Gastrocnemius medialis (tissue), 4 donors: Measurements from ENCODE around the gene BEND6. TPM values are rescaled to one million over a fixed set of nuclear protein-coding genes. Genes with fewer than 3 reads are reported as not detected.

Source experiments
- ATAC-seq, 2 donors: fragments of 150-250 bp; one replicate each; pipeline ENCODE4 v1.9.1; 2016
- DNase-seq, 2 donors: peaks; one replicate each; pipeline ENCODE4 v3.0.0-alpha.2; 2019
- H3K27ac ChIP-seq, 4 donors: fragments of 200-600 bp; sonication (generic); 1 replicate in 1 of 4; 2 replicates in 3 of 4; pipeline ENCODE4 v1.5.1; 2016 to 2018; ENCODE audit warnings: mild to moderate bottlenecking in 2 of 4, moderate library complexity in 1 of 4
- H3K27me3 ChIP-seq, 3 donors: fragments of 200-600 bp; sonication (generic) in 2 of 3; 1 replicate in 1 of 3; 2 replicates in 2 of 3; pipeline versions ENCODE4 v1.5.1 to v1.6.0; 2016 to 2019; ENCODE audit warnings: mild to moderate bottlenecking in 1 of 3, moderate library complexity in 1 of 3
- H3K36me3 ChIP-seq, 2 donors: fragments of 200-600 bp; sonication (generic) in 1 of 2; one replicate each; pipeline ENCODE4 v1.5.1; 2017 to 2018
- H3K4me1 ChIP-seq, 2 donors: fragments of 200-600 bp; sonication (generic) in 1 of 2; one replicate each; pipeline ENCODE4 v1.5.1; 2016 to 2017; ENCODE audit warnings: mild to moderate bottlenecking in 2 of 2
- H3K4me3 ChIP-seq, 4 donors: fragments of 200-600 bp; sonication (generic) in 3 of 4; 1 replicate in 1 of 4; 2 replicates in 3 of 4; pipeline ENCODE4 v1.5.1; 2016 to 2019; ENCODE audit warnings: mild to moderate bottlenecking in 2 of 4
- H3K9me3 ChIP-seq, 3 donors: fragments of 200-600 bp; sonication (generic) in 2 of 3; 1 replicate in 1 of 3; 2 replicates in 2 of 3; pipeline ENCODE4 v1.5.1; 2016 to 2019
- CTCF ChIP-seq, 5 experiments: fragments of 450-650 bp in 3 of 5; fragments of 200-600 bp in 2 of 5; sonication (generic) in 2 of 5; IDR thresholded peaks in 4 of 5; conservative IDR thresholded peaks in 1 of 5; 1 replicate in 4 of 5; 2 replicates in 1 of 5; pipeline ENCODE4 v1.5.1; 2016 to 2019; ENCODE audit warnings: antibody characterized with exemption in 5 of 5, mild to moderate bottlenecking in 3 of 5, moderate library complexity in 3 of 5
- POLR2A ChIP-seq, 2 donors: fragments of 450-650 bp; IDR thresholded peaks; one replicate each; pipeline ENCODE4 v1.6.1; 2017; ENCODE audit warnings: antibody characterized with exemption in 2 of 2, mild to moderate bottlenecking in 2 of 2, moderate library complexity in 2 of 2
- in situ Hi-C, 4 donors: fragments of 200-750 bp; cut with MboI; loops; one replicate each; pipeline versions ENCODE4 v1.15.0 to v1.8.0; 2017; ENCODE audit warnings: low sequenced_read_pairs in 4 of 4
- intact Hi-C: fragments of 100-400 bp; cut with DNase I; formaldehyde crosslinking; loops from one replicate; pipeline ENCODE4 v1.15.1; 2023; ENCODE audit warnings: low total_unique reads
- total RNA-seq, 4 donors: library from RNA; depleted of rRNA; stranded (reverse); fragments of >200 nt; gene quantifications; one replicate each; pipeline versions ENCODE4 v1.1.0 to v1.2.3, GENCODE V29; 2016

Gene BEND6
- total RNA-seq, 4 donors from 2014 or later: 0.15 to 0.97 (median 0.56) TPM

- H3K36me3 ChIP-seq: no peaks in the 10 kb centered on the region
- TF ChIP-seq CTCF (IDR thresholded peaks at IDR 0.05 in 4 of 5, conservative IDR thresholded peaks at IDR 0.05 in 1 of 5): no peak
- TF ChIP-seq POLR2A (IDR thresholded peaks at IDR 0.05): no peak
- H3K4me3 ChIP-seq: no peak overlapping the region
- no peaks in the 10 kb centered on the region for H3K9me3 ChIP-seq
- H3K4me1 ChIP-seq: no peaks in the 10 kb centered on the region
- intact Hi-C loops: no loop called here
- in situ Hi-C loops: loop anchor here in 2 of 4 donors (5.0 to 25.0 kb wide), 2 partner anchors 101 kb away; no protein-coding TSS in a partner anchor
- DNase-seq (no peak), ATAC-seq (no peak)
- H3K27ac ChIP-seq: no peak overlapping the region
- H3K27me3 ChIP-seq: no peaks in the 10 kb centered on the region
Measured at GRCh38 chr6:57013521-57013926, 58.6 kb downstream of the BEND6 start.

- in situ Hi-C loops: loop anchor here in 1 of 4 donors (25.0 kb wide), 1 partner anchor 105 kb away; no protein-coding TSS in a partner anchor
- intact Hi-C loops: no loop called here
- ATAC-seq: no peak
- H3K27me3 ChIP-seq: no peaks in the 10 kb centered on the region
- no peaks in the 10 kb centered on the region for H3K36me3 ChIP-seq
- no peak overlapping the region for H3K4me3 ChIP-seq
- no peak for DNase-seq
- H3K4me1 ChIP-seq: no peaks in the 10 kb centered on the region
- H3K9me3 ChIP-seq: no peaks in the 10 kb centered on the region
- no peak overlapping the region for H3K27ac ChIP-seq
- TF ChIP-seq CTCF (IDR thresholded peaks at IDR 0.05 in 4 of 5, conservative IDR thresholded peaks at IDR 0.05 in 1 of 5): no peak
- TF ChIP-seq POLR2A (IDR thresholded peaks at IDR 0.05): no peak
Measured at GRCh38 chr6:57017069-57017468, 62.2 kb downstream of the BEND6 start.

- no peak for TF ChIP-seq POLR2A (IDR thresholded peaks at IDR 0.05)
- no peak for TF ChIP-seq CTCF (IDR thresholded peaks at IDR 0.05 in 4 of 5, conservative IDR thresholded peaks at IDR 0.05 in 1 of 5)
- intact Hi-C loops: no loop called here
- ATAC-seq (no peak), DNase-seq (no peak)
- H3K36me3 ChIP-seq: no peaks in the 10 kb centered on the region
- H3K27ac ChIP-seq: no peak overlapping the region
- H3K27me3 ChIP-seq: no peaks in the 10 kb centered on the region
- H3K4me3 ChIP-seq: no peak overlapping the region
- in situ Hi-C loops: loop anchor here in 1 of 4 donors (25.0 kb wide), 1 partner anchor 106 kb away; no protein-coding TSS in a partner anchor
- H3K4me1 ChIP-seq: no peaks in the 10 kb centered on the region
- no peaks in the 10 kb centered on the region for H3K9me3 ChIP-seq
Measured at GRCh38 chr6:57017841-57018240, 62.9 kb downstream of the BEND6 start.

GRCh38 chr6:57019434-57019833, 64.5 kb downstream of the BEND6 start:
- Histone ChIP-seq H3K9me3 (no peaks in the 10 kb centered on the region), H3K36me3 (no peaks in the 10 kb centered on the region), H3K4me3 (no peak overlapping the region), H3K27me3 (no peaks in the 10 kb centered on the region), H3K27ac (no peak overlapping the region), H3K4me1 (no peaks in the 10 kb centered on the region)
- ATAC-seq: no peak
- TF ChIP-seq CTCF (IDR thresholded peaks at IDR 0.05 in 4 of 5, conservative IDR thresholded peaks at IDR 0.05 in 1 of 5): no peak
- TF ChIP-seq POLR2A (IDR thresholded peaks at IDR 0.05): no peak
- no peak for DNase-seq
- intact Hi-C loops: no loop called here
- in situ Hi-C loops: loop anchor here in 1 of 4 donors (25.0 kb wide), 1 partner anchor 107 kb away; no protein-coding TSS in a partner anchor
